Nucleus accumbens (tissue), 56 donors: ENCODE results near the gene RYR2.
"Not testable (repeated sequence)": the region's sequence is repeated elsewhere in the genome, so short reads cannot be mapped to it uniquely, and the experiment has no call there.

Experiments used
- DNase-seq, 56 donors: peaks; one replicate each; lab custom pipeline; 2025; lab: John Stamatoyannopoulos, UW

Gene RYR2

DNA sequence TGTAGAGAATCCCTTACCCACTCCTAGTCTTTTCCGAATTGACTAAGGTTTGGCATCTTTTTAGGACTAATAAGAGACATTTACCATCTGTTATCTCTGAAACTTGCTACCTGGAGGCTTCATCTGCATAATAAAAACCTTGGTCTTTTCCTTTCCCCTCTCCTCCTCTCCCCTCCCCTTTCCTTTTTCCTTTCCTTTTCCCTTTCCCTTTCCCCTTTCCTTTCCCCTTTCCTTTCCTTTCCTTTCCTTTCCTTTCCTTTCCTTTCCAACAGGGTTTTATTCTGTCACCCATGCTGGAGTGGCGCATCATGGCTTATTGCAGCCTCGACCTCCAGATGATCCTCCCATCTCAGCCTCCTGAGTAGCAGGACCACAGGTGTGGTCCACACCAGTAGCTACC lies 195.7 kb downstream of the RYR2 start:
- no peak for DNase-seq

DNA sequence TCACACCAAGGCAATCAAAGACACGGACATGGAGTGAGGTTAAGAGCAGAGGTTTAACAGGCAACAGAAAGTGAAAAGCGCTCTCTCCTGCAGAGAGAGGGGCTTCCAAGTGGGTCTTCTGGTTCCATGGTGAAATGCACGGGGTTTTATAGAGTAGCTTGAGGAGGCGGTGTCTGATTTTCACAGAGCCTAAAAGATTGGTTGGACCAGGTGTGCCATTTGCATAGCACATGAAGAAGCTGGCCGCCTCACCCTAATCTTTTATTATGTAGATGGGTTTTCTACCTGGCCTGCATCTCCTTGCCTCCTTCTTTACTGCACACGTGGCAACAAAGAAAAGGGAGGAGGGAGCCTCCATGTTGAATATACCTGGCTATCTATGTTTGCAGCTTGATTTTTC lies 197.3 kb downstream of the RYR2 start:
- DNase-seq, result no peak

GRCh38 chr1:237241038-237241437 lies 199.1 kb downstream of the RYR2 start:
- no peak for DNase-seq

DNA sequence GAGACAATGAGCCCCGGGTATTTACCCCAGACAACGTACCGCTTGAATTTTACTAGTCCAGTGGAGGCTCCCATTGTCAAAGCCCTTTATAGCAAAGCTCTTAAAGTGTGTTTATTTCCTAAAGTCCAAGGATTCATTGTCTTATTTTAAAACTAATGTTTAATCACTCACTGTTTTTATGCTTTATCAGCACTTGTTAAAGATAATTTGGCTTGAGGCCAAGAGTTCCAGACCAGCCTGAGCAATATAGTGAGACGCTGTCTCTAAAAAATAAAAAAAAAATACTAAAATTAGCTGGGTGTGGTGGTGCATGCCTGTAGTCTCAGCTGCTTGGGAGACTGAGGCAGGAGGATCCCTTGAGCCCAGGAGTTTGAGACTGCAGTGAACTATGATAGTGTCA lies 202.8 kb downstream of the RYR2 start:
- no peak for DNase-seq

DNA sequence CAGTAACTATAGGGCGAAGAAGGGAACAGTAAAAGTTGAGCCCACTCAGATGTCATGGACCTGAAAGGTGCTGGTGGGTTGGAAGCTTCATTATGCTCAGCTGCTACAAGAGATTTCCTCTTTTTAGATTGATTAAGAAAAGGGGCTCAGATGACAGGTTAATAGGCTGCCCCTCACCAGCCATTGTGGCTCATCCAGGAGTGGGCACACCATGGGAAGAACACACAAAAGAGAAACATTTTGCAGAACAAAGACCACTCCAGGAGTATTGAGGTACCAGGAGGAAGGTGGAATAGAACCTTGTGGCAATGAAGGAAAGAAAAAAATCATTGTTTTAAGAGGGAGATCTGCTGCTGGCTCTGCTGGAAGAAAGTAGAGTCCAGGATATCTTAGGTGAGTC lies 205.5 kb downstream of the RYR2 start:
- no peak for DNase-seq

DNA sequence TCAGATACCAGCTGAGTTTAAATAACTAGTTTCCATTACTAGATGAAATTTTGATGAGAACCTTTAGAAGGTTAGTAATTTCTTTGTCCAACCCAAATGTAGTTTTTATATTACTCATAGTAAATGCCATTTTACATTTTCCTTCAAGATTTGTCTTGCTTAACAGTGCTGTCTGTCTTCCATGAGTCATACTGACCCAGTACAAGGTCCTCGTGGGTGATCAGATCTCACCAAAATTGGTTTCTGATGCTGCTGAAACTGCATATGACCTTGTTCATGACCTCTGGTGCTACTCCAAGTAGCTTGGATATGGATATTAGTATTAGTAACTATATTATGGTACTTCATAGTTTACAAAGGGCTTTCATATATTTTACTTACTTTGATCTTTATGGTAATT lies 207.1 kb downstream of the RYR2 start:
- DNase-seq, result no peak

- no peak for DNase-seq
These were observed 208.1 kb downstream of the RYR2 start for GRCh38 chr1:237250055-237250454.

DNA sequence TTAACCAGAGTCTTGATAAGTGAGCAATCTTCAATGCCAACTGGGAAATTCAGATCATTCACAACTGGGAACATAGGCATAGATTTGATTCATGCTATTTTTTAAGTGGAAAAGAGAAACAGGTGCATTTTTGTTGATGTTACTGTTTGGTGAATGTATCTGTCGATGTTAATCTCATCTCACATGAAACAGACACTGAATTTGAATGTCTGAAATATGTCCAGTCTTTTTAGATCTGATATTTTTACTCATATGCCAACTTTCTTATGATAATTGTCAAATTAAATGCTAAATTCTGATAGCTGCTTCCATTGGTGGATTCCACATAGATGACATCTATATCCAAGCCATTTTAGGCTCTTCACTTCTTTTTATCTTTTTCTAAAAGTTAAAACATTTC lies 213.1 kb downstream of the RYR2 start:
- no peak for DNase-seq

- DNase-seq, result peak in 1 of 56 donors; percentile 18
These were observed 216.9 kb downstream of the RYR2 start for GRCh38 chr1:237258871-237259270.

GRCh38 chr1:237261198-237261597 lies 219.2 kb downstream of the RYR2 start:
- no peak for DNase-seq

DNA sequence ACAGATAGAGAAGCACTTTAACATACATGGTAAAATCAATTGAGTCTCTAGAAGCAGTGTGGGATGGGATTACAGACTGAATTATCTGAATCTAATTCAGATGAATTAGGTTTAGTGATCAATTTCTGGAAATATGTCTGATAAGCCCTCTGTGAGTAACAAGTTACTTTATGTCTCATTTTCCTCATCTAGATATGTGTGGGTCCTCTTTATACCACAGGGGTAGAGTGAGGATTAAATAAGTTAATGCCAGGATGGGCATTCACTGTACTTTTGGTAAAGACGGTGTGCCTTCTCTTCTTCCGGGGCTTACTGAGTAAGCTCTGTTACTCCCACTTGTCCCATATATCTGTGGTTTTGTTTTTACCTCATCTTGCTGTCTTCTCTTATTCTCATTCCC lies 225.8 kb downstream of the RYR2 start:
- DNase-seq, result no peak

DNA sequence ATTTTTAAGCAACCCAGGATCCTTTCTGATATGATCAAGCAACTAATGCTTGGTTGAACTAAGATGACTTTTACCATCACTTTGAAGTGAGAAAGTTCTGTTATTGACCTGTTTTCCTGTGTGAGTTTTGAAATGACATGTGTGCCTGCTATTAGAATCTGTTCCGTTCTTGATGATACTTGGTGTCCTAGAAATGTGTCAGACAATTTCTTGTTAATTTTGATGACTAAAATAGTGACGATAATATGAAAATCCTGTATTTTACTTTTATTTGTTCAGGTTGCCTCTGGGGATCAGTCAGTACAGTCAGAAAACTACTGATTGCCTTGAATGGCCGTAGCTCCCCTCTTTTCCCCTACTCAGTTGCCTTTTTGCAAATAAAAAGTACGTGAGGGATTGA lies 228.0 kb downstream of the RYR2 start:
- no peak for DNase-seq

DNA sequence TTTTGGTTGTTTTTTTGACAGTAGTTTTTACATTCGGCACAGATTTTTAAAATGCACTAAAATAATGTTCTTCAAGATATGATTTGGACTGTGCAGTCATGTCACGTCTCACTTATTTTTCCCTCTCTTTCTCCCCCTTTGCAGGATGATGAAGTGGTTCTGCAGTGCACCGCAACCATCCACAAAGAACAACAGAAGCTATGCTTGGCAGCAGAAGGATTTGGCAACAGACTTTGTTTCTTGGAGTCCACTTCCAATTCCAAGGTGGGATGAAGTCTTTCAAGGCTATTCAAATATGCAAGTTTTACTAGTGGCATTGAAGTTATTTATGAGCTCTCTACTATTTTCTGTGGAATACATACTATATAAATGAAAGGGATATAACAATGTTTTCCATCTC lies 228.4 kb downstream of the RYR2 start:
- DNase-seq, result no peak

DNA sequence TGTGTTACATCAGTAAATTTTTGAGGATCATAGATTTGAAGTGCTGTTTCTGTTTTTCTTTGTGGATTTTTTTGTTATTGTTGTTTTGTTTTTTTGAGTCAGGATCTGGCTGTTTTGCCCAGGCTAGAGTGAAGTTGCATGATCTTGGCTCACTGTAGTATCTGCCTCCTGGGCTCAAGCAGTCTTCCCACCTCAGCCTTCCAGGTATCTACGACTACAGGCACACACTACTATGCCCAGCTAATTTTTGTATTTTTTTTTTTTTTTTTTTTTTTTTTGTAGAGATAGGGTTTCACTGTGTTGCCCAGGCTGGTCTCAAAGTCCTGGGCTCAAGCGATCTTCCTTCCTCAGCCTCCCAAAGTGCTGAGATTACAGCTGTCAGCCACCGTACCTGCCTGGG lies 236.0 kb downstream of the RYR2 start:
- not testable (repeated sequence) for DNase-seq

GRCh38 chr1:237279629-237280028 lies 237.6 kb downstream of the RYR2 start:
- no peak for DNase-seq

DNA sequence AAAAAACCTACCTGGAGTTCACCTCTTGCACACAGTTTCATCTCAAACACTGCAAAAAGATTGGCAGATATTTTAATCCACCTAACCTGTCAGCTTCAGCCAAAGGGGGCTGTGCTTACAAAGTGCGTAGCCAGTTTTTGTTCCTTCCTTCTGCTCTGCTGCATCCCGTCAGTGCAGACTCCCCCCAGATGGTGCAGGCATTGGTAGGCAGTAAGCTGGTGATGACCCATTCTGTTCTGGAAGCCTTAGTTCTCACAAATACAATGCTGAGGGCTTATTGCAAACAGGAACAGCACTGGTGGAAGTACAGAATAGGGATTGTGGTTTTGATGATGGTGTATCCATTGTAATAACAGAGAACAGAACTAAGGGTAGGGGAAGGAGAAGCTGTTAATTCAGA lies 239.5 kb downstream of the RYR2 start:
- peak in 4 of 56 donors; percentile 4 to 13 (median 9) for DNase-seq

DNA sequence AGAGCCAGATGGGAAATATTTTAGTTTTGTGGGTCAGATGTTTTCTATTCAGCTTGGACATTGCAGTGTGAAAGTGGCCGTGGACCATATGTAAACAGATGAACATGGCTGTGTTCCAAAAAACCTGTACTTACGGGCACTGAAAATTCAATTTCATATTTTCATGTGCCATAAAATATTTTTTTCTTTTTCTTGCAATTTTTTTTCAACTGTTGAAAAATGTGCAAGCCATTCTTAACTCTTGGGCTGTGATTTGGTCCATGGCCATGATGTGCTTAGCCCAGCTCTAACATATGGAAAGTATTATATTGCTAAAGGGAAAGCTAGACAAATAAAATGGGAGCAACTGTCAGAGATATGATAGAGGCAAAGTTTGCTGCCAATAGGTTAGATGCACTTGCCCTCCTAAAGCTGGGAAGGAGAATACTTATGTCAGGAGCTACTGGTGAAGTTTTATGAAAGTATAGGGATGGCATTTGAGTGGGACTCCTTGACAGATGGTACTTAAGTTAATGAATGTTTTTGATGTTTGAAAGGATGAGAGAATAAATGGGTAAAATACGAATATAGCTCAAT lies 240.3 kb downstream of the RYR2 start:
- no peak for DNase-seq

GRCh38 chr1:237287876-237288521 lies 246.0 kb downstream of the RYR2 start:
- DNase-seq, result peak in 3 of 56 donors; percentile 3 to 12 (median 12)

DNA sequence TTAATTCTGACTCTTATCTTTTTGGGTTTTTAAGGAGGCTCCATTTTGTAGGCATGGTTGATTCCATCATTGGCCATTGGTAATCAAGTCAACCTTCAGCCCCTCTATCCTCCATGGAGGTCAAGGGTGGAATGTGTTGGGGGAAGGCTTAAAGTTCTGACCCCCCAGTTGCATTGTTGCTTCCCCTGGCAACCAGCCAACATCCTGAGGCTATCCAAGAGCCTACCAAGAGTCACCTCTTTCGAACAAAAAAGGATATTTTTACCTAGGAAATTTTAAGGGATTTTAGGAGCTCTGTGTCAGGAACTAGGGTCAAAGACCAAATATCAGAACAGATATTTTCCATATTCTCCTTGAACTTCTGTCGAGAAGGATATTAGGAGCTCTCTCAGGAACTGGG lies 251.8 kb downstream of the RYR2 start:
- DNase-seq, result no peak

GRCh38 chr1:237296861-237297260 lies 254.9 kb downstream of the RYR2 start:
- no peak for DNase-seq

- DNase-seq, result no peak
These were observed 258.7 kb downstream of the RYR2 start for GRCh38 chr1:237300642-237301041.

DNA sequence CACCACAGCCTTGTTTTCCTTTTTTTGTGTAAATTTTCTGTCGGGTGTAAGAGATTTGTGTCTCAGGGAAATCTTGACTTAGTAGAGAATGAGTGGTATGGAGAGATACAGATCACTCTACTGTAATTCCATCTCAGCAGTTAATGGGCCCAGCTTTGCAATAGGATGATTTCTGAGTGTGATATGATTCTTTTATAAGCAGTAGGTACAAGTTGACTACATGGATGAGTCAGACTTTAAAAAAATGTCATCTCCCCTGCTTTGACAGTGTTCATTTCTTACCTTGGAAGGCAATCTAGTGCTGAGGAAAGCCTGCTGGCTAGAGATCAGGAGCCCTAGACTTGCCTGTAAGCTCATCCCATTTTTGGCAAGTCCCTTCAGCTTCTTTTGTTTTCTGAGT lies 261.9 kb downstream of the RYR2 start:
- DNase-seq, result peak in 2 of 56 donors; percentile 15 to 41

- DNase-seq, result no peak
These were observed 264.7 kb downstream of the RYR2 start for GRCh38 chr1:237306726-237307125.
